Mesendoderm (in vitro differentiated cells): ENCODE results near the gene ALPP.

Source experiments
- DNase-seq: peaks from one replicate; pipeline ENCODE4 v3.0.0; 2013
- H2AK5ac ChIP-seq: 2 replicates; pipeline ENCODE4 v1.6.1; 2013; ENCODE audit warnings: low read length, inconsistent platforms
- H2BK120ac ChIP-seq: 2 replicates; pipeline ENCODE4 v1.6.1; 2013; ENCODE audit warnings: low read depth, mild to moderate bottlenecking, low read length, moderate library complexity, mixed read lengths
- H2BK15ac ChIP-seq: replicated peaks from 2 replicates; pipeline ENCODE4 v1.6.1; 2013; ENCODE audit warnings: low read depth, mild to moderate bottlenecking, moderate library complexity
- H2BK5ac ChIP-seq: 2 replicates; pipeline ENCODE4 v1.6.1; 2013; ENCODE audit warnings: low read length, inconsistent platforms
- H3K18ac ChIP-seq: 2 replicates; pipeline ENCODE4 v1.6.1; 2013; ENCODE audit warnings: mild to moderate bottlenecking, low read length, mixed read lengths
- H3K23ac ChIP-seq: one replicate; pipeline ENCODE4 v1.6.1; 2013; ENCODE audit warnings: low read length
- H3K27ac ChIP-seq: 2 replicates; pipeline ENCODE4 v1.5.1; 2013; ENCODE audit warnings: low read depth, mild to moderate bottlenecking, inconsistent platforms, low read length, moderate library complexity
- H3K27me3 ChIP-seq: 2 replicates; pipeline ENCODE4 v1.6.1; 2013; ENCODE audit warnings: low read length, control low read depth, mild to moderate bottlenecking, inconsistent platforms; ENCODE audit not compliant: insufficient read depth, poor library complexity
- H3K36me3 ChIP-seq: 2 replicates; pipeline ENCODE4 v1.6.1; 2013; ENCODE audit warnings: low read length, inconsistent platforms; ENCODE audit not compliant: control insufficient read depth, insufficient read depth
- H3K4ac ChIP-seq: one replicate; pipeline ENCODE4 v1.6.1; 2013; ENCODE audit warnings: low read depth, mild to moderate bottlenecking, low read length, moderate library complexity
- H3K4me1 ChIP-seq: 2 replicates; pipeline ENCODE4 v1.6.1; 2013; ENCODE audit warnings: low read depth, low read length, inconsistent platforms; ENCODE audit not compliant: control insufficient read depth
- H3K4me2 ChIP-seq: 2 replicates; pipeline ENCODE4 v1.6.1; 2013; ENCODE audit warnings: low read length
- H3K4me3 ChIP-seq: 2 replicates; pipeline ENCODE4 v1.5.1; 2013; ENCODE audit warnings: mild to moderate bottlenecking, low read length
- H3K56ac ChIP-seq: one replicate; pipeline ENCODE4 v1.6.1; 2013; ENCODE audit warnings: low read length
- H3K79me1 ChIP-seq: 2 replicates; pipeline ENCODE4 v1.6.1; 2013; ENCODE audit warnings: low read length, inconsistent platforms
- H3K79me2 ChIP-seq: 2 replicates; pipeline ENCODE4 v1.6.1; 2013; ENCODE audit warnings: mild to moderate bottlenecking, low read length; ENCODE audit not compliant: control insufficient read depth, insufficient read depth
- H3K9ac ChIP-seq: 2 replicates; pipeline ENCODE4 v1.6.1; 2013; ENCODE audit warnings: low read length, inconsistent platforms
- H4K5ac ChIP-seq: one replicate; pipeline ENCODE4 v1.6.1; 2013; ENCODE audit warnings: low read length
- H4K8ac ChIP-seq: one replicate; pipeline ENCODE4 v1.6.1; 2013; ENCODE audit warnings: low read depth, mild to moderate bottlenecking, control low read depth, low read length, moderate library complexity
- WGBS: extraction: QIAGEN DNeasy Blood & Tissue Kit; methylation state at CpG from one replicate; pipeline ENCODE4 v1.1.7; 2013; ENCODE audit warnings: low lambda C conversion rate, missing lambda C conversion rate; ENCODE audit not compliant: insufficient coverage; ENCODE audit errors: extremely low coverage; 5-methylcytosine and 5-hydroxymethylcytosine counted together

Gene ALPP

GRCh38 chr2:232342635-232343565 is 35.7 kb upstream of the ALPP start:
- no peaks in the 10 kb centered on the region for H3K79me2 ChIP-seq
- no peak overlapping the region for H2BK15ac ChIP-seq
- H3K4ac ChIP-seq = no peak overlapping the region
- no peak overlapping the region for H3K23ac ChIP-seq
- H3K27ac ChIP-seq = no peak overlapping the region
- DNase-seq = no peak
- H2BK120ac ChIP-seq = no peak overlapping the region
- no peaks in the 10 kb centered on the region for H3K79me1 ChIP-seq
- H3K4me2 ChIP-seq = no peak overlapping the region
- H2BK5ac ChIP-seq = no peak overlapping the region
- H3K9ac ChIP-seq = no peak overlapping the region
- no peaks in the 10 kb centered on the region for H3K27me3 ChIP-seq
- no CpG with 5 or more reads among the region's 19 CpGs for WGBS
- no peak overlapping the region for H4K8ac ChIP-seq
- H3K4me3 ChIP-seq = no peak overlapping the region
- H2AK5ac ChIP-seq = no peak overlapping the region
- H3K4me1 ChIP-seq = no peaks in the 10 kb centered on the region
- no peak overlapping the region for H3K18ac ChIP-seq
- no peak overlapping the region for H4K5ac ChIP-seq
- H3K56ac ChIP-seq = no peak overlapping the region
- H3K36me3 ChIP-seq = no peaks in the 10 kb centered on the region

- no peak overlapping the region for H2AK5ac ChIP-seq
- H3K56ac ChIP-seq = no peak overlapping the region
- no peak overlapping the region for H2BK15ac ChIP-seq
- no peak overlapping the region for H3K27ac ChIP-seq
- H3K4me1 ChIP-seq = no peaks in the 10 kb centered on the region
- H3K9ac ChIP-seq = no peak overlapping the region
- no peak overlapping the region for H4K5ac ChIP-seq
- no peak overlapping the region for H4K8ac ChIP-seq
- H2BK120ac ChIP-seq = no peak overlapping the region
- no peak overlapping the region for H3K18ac ChIP-seq
- no peak overlapping the region for H2BK5ac ChIP-seq
- no peak overlapping the region for H3K4ac ChIP-seq
- DNase-seq = no peak
- H3K23ac ChIP-seq = no peak overlapping the region
- H3K79me1 ChIP-seq = no peaks in the 10 kb centered on the region
- WGBS = no CpG with 5 or more reads among the region's 6 CpGs
- no peak overlapping the region for H3K4me2 ChIP-seq
- H3K27me3 ChIP-seq = no peaks in the 10 kb centered on the region
- no peaks in the 10 kb centered on the region for H3K79me2 ChIP-seq
- no peak overlapping the region for H3K4me3 ChIP-seq
- H3K36me3 ChIP-seq = no peaks in the 10 kb centered on the region
These were observed 34.7 kb upstream of the ALPP start for GRCh38 chr2:232343821-232344220.

DNA sequence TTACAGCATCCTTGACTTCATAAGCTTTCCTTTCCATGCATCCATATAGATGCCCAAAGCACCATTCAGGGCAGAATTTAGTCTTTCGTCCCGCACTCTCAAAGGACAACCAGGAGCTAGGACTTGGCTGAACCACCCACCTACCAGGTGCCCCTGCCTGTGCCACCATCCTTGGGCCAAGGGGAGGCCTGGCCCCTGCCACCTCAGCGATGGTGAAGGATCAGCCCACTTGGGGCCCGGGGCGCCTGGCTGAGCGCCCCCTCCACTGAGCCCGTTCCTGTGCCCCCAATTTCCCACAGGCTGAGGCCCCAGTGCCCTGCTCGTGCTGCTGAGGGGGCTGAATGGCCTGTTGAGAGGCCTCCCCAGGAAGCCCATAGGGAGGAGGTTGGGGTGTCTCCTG is 33.3 kb upstream of the ALPP start:
- no peaks in the 10 kb centered on the region for H3K4me1 ChIP-seq
- H2BK5ac ChIP-seq = no peak overlapping the region
- H3K56ac ChIP-seq = no peak overlapping the region
- WGBS = no CpG with 5 or more reads among the region's 8 CpGs
- no peak overlapping the region for H2AK5ac ChIP-seq
- no peak overlapping the region for H3K4ac ChIP-seq
- no peak for DNase-seq
- H2BK120ac ChIP-seq = no peak overlapping the region
- H4K5ac ChIP-seq = no peak overlapping the region
- no peak overlapping the region for H2BK15ac ChIP-seq
- H3K79me2 ChIP-seq = no peaks in the 10 kb centered on the region
- H3K23ac ChIP-seq = no peak overlapping the region
- H3K36me3 ChIP-seq = no peaks in the 10 kb centered on the region
- no peaks in the 10 kb centered on the region for H3K79me1 ChIP-seq
- no peak overlapping the region for H4K8ac ChIP-seq
- no peak overlapping the region for H3K4me3 ChIP-seq
- H3K27me3 ChIP-seq = no peaks in the 10 kb centered on the region
- no peak overlapping the region for H3K27ac ChIP-seq
- H3K4me2 ChIP-seq = no peak overlapping the region
- no peak overlapping the region for H3K18ac ChIP-seq
- H3K9ac ChIP-seq = no peak overlapping the region

DNA sequence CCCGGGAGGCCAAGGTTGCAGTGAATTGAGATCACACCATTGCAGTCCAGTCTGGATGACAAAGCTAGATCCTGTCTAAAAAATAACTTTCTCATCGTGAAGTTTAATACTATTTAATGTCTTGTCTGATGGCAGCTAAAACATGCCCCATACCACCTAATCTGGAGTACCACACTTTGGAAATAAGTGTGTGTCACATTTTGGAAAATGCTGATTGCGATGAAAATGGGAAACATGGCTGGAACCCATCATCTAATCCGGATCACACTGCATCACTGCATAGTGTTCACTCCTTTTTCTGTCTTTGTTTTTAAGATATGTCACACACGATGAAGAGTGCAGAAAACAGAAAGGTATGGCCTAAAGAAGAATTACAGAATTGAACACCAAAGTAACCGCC is 31.2 kb upstream of the ALPP start:
- no peak overlapping the region for H3K9ac ChIP-seq
- H3K18ac ChIP-seq = no peak overlapping the region
- no peak overlapping the region for H3K23ac ChIP-seq
- H3K79me2 ChIP-seq = no peaks in the 10 kb centered on the region
- H3K4me1 ChIP-seq = no peaks in the 10 kb centered on the region
- H3K4me2 ChIP-seq = no peak overlapping the region
- H3K4me3 ChIP-seq = no peak overlapping the region
- H2BK120ac ChIP-seq = no peak overlapping the region
- H3K56ac ChIP-seq = no peak overlapping the region
- no peak overlapping the region for H2BK15ac ChIP-seq
- no CpG with 5 or more reads among the region's 6 CpGs for WGBS
- no peak for DNase-seq
- H4K8ac ChIP-seq = no peak overlapping the region
- H2BK5ac ChIP-seq = no peak overlapping the region
- no peaks in the 10 kb centered on the region for H3K36me3 ChIP-seq
- no peak overlapping the region for H3K27ac ChIP-seq
- no peaks in the 10 kb centered on the region for H3K27me3 ChIP-seq
- no peak overlapping the region for H2AK5ac ChIP-seq
- H3K4ac ChIP-seq = no peak overlapping the region
- no peaks in the 10 kb centered on the region for H3K79me1 ChIP-seq
- H4K5ac ChIP-seq = no peak overlapping the region

DNA sequence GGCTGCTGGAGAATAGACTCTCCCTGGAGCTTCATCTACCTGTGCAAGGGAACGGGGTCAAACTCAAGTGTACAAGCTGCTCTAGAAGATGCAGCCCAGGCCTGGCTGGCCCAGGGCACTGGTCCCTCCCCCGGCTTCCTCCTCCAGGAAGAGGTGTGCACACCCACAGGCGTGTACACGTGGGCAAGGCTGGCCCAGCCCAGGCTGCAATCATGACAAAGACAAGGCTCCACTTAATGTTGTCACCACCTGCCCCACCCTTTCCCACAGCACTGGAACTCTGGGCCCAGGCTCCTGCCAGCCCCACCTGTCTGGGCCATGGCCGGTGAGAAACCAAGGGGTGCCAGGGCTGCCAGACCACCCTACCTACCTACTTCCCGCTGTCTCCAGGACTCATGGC is 29.6 kb upstream of the ALPP start:
- Histone ChIP-seq H3K36me3 (no peaks in the 10 kb centered on the region), H3K18ac (no peak overlapping the region), H3K4ac (no peak overlapping the region), H3K23ac (no peak overlapping the region), H3K27me3 (no peaks in the 10 kb centered on the region), H3K27ac (no peak overlapping the region), H3K56ac (no peak overlapping the region), H3K79me1 (no peaks in the 10 kb centered on the region), H4K8ac (no peak overlapping the region), H2BK5ac (no peak overlapping the region), H3K9ac (no peak overlapping the region), H4K5ac (no peak overlapping the region), H2BK15ac (no peak overlapping the region), H3K4me3 (no peak overlapping the region), H3K79me2 (no peaks in the 10 kb centered on the region), H2BK120ac (no peak overlapping the region), H3K4me2 (no peak overlapping the region), H3K4me1 (no peaks in the 10 kb centered on the region), H2AK5ac (no peak overlapping the region)
- no peak for DNase-seq
- no CpG with 5 or more reads among the region's 6 CpGs for WGBS

- H3K79me1 ChIP-seq = no peaks in the 10 kb centered on the region
These were observed 29.0 kb upstream of the ALPP start for GRCh38 chr2:232349546-232349945.

More at GRCh38 chr2:232349546-232349945, 29.0 kb upstream of the ALPP start:
- no peaks in the 10 kb centered on the region for H3K4me1 ChIP-seq
- H4K8ac ChIP-seq = no peak overlapping the region
- DNase-seq = no peak
- H3K9ac ChIP-seq = no peak overlapping the region
- H3K4me2 ChIP-seq = no peak overlapping the region
- no peak overlapping the region for H2BK5ac ChIP-seq
- H3K36me3 ChIP-seq = no peaks in the 10 kb centered on the region
- H3K18ac ChIP-seq = no peak overlapping the region
- WGBS = no CpG with 5 or more reads among the region's 7 CpGs
- H3K79me2 ChIP-seq = no peaks in the 10 kb centered on the region
- H2BK15ac ChIP-seq = no peak overlapping the region
- no peak overlapping the region for H2BK120ac ChIP-seq
- H3K27ac ChIP-seq = no peak overlapping the region
- H3K27me3 ChIP-seq = no peaks in the 10 kb centered on the region
- H4K5ac ChIP-seq = no peak overlapping the region
- no peak overlapping the region for H3K4me3 ChIP-seq
- H3K4ac ChIP-seq = no peak overlapping the region
- H3K23ac ChIP-seq = no peak overlapping the region
- H2AK5ac ChIP-seq = no peak overlapping the region
- H3K56ac ChIP-seq = no peak overlapping the region
